Rectal smooth muscle tissue (tissue), 1 donor: Measurements from ENCODE around the gene CCR5AS.

ENCODE experiments used
- H3K27ac ChIP-seq: one replicate; pipeline ENCODE4 v1.7.0; 2013; ENCODE audit warnings: low read depth, low read length, inconsistent platforms
- H3K27me3 ChIP-seq: one replicate; pipeline ENCODE4 v1.7.0; 2013; ENCODE audit warnings: low read length; ENCODE audit not compliant: control insufficient read depth, insufficient read depth
- H3K36me3 ChIP-seq: one replicate; pipeline ENCODE4 v1.7.0; 2013; ENCODE audit warnings: low read length; ENCODE audit not compliant: control insufficient read depth, insufficient read depth
- H3K4me1 ChIP-seq: one replicate; pipeline ENCODE4 v1.7.0; 2013; ENCODE audit warnings: low read length; ENCODE audit not compliant: control insufficient read depth, insufficient read depth
- H3K4me3 ChIP-seq: one replicate; pipeline ENCODE4 v1.7.0; 2013; ENCODE audit warnings: low read length
- H3K9ac ChIP-seq: one replicate; pipeline ENCODE4 v1.7.0; 2013; ENCODE audit warnings: low read length

CCR5AS gene

GRCh38 chr3:46423588-46423987, 16.7 kb upstream of the CCR5AS start:
- Histone ChIP-seq H3K4me1 (no peaks in the 10 kb centered on the region), H3K27me3 (no peaks in the 10 kb centered on the region), H3K9ac (no peak overlapping the region), H3K4me3 (no peak overlapping the region), H3K36me3 (no peaks in the 10 kb centered on the region), H3K27ac (no peak overlapping the region)

- Histone ChIP-seq H3K27me3 (no peaks in the 10 kb centered on the region), H3K4me3 (no peak overlapping the region), H3K27ac (no peak overlapping the region), H3K36me3 (no peaks in the 10 kb centered on the region), H3K9ac (no peak overlapping the region), H3K4me1 (no peaks in the 10 kb centered on the region)
These were observed 15.8 kb upstream of the CCR5AS start for GRCh38 chr3:46422617-46423016.

GRCh38 chr3:46420931-46421330, 14.1 kb upstream of the CCR5AS start:
- Histone ChIP-seq H3K27me3 (no peaks in the 10 kb centered on the region), H3K4me1 (no peaks in the 10 kb centered on the region), H3K36me3 (no peaks in the 10 kb centered on the region)

GRCh38 chr3:46419816-46420215, 12.9 kb upstream of the CCR5AS start:
- Histone ChIP-seq H3K27me3 (no peaks in the 10 kb centered on the region), H3K9ac (no peak overlapping the region), H3K27ac (no peak overlapping the region), H3K4me1 (no peaks in the 10 kb centered on the region), H3K36me3 (no peaks in the 10 kb centered on the region), H3K4me3 (no peak overlapping the region)

More at GRCh38 chr3:46420931-46421330, 14.1 kb upstream of the CCR5AS start:
- Histone ChIP-seq H3K27ac (no peak overlapping the region), H3K4me3 (no peak overlapping the region), H3K9ac (no peak overlapping the region)

GRCh38 chr3:46417841-46418611, 11.2 kb upstream of the CCR5AS start:
- no peaks in the 10 kb centered on the region for H3K27me3 ChIP-seq

GRCh38 chr3:46416811-46417510, 10.1 kb upstream of the CCR5AS start:
- Histone ChIP-seq H3K27me3 (no peaks in the 10 kb centered on the region), H3K9ac (no peak overlapping the region), H3K27ac (no peak overlapping the region), H3K4me1 (no peaks in the 10 kb centered on the region), H3K36me3 (no peaks in the 10 kb centered on the region), H3K4me3 (no peak overlapping the region)

More at GRCh38 chr3:46417841-46418611, 11.2 kb upstream of the CCR5AS start:
- no peak overlapping the region for H3K4me3 ChIP-seq
- no peak overlapping the region for H3K9ac ChIP-seq
- H3K36me3 ChIP-seq, result no peaks in the 10 kb centered on the region
- no peaks in the 10 kb centered on the region for H3K4me1 ChIP-seq
- no peak overlapping the region for H3K27ac ChIP-seq

GRCh38 chr3:46416125-46416810, 9.4 kb upstream of the CCR5AS start:
- Histone ChIP-seq H3K4me1 (no peaks in the 10 kb centered on the region), H3K27me3 (no peaks in the 10 kb centered on the region), H3K27ac (no peak overlapping the region), H3K9ac (no peak overlapping the region), H3K36me3 (no peaks in the 10 kb centered on the region), H3K4me3 (no peak overlapping the region)

GRCh38 chr3:46414739-46415138, 7.9 kb upstream of the CCR5AS start:
- Histone ChIP-seq H3K27me3 (no peaks in the 10 kb centered on the region), H3K36me3 (no peaks in the 10 kb centered on the region), H3K4me1 (no peaks in the 10 kb centered on the region), H3K27ac (no peak overlapping the region), H3K9ac (no peak overlapping the region), H3K4me3 (no peak overlapping the region)

- Histone ChIP-seq H3K4me1 (no peaks in the 10 kb centered on the region), H3K4me3 (no peak overlapping the region), H3K36me3 (no peaks in the 10 kb centered on the region), H3K27me3 (no peaks in the 10 kb centered on the region), H3K27ac (no peak overlapping the region), H3K9ac (no peak overlapping the region)
These were observed 7.1 kb upstream of the CCR5AS start for GRCh38 chr3:46413951-46414350.

GRCh38 chr3:46412786-46413298, 6.0 kb upstream of the CCR5AS start:
- Histone ChIP-seq H3K27ac (no peak overlapping the region), H3K27me3 (no peaks in the 10 kb centered on the region), H3K9ac (no peak overlapping the region), H3K36me3 (no peaks in the 10 kb centered on the region), H3K4me1 (no peaks in the 10 kb centered on the region), H3K4me3 (no peak overlapping the region)

GRCh38 chr3:46411271-46411670, 4.4 kb upstream of the CCR5AS start:
- H3K27me3 ChIP-seq, result no peaks in the 10 kb centered on the region
- no peak overlapping the region for H3K4me3 ChIP-seq
- H3K4me1 ChIP-seq, result no peaks in the 10 kb centered on the region
- no peaks in the 10 kb centered on the region for H3K36me3 ChIP-seq
- H3K27ac ChIP-seq, result no peak overlapping the region
- no peak overlapping the region for H3K9ac ChIP-seq

GRCh38 chr3:46410669-46411068, 3.8 kb upstream of the CCR5AS start:
- H3K27ac ChIP-seq, result no peak overlapping the region
- H3K9ac ChIP-seq, result no peak overlapping the region
- H3K4me1 ChIP-seq, result no peaks in the 10 kb centered on the region
- no peaks in the 10 kb centered on the region for H3K36me3 ChIP-seq
- no peaks in the 10 kb centered on the region for H3K27me3 ChIP-seq
- H3K4me3 ChIP-seq, result no peak overlapping the region
